Smooth muscle cell (in vitro differentiated cells): ENCODE measurements around the gene SEPTIN14. TPM values are rescaled to one million over a fixed set of nuclear protein-coding genes. Genes with fewer than 3 reads are reported as not detected.
"Not testable (repeated sequence)": the region's sequence is repeated elsewhere in the genome, so short reads cannot be mapped to it uniquely, and the experiment has no call there.

Experiments used
- DNase-seq: peaks from one replicate; lab custom pipeline; 2025; ENCODE audit not compliant: unreplicated experiment; lab: John Stamatoyannopoulos, UW
- H2AFZ ChIP-seq: fragments of 200-600 bp; sonication (generic); 2 replicates; pipeline ENCODE4 v1.6.0; 2016; ENCODE audit warnings: antibody characterized with exemption, low read depth, mild to moderate bottlenecking
- H3F3A ChIP-seq: fragments of 200-600 bp; sonication (generic); 2 replicates; pipeline ENCODE4 v1.6.0; 2017; ENCODE audit warnings: antibody characterized with exemption, low read depth
- H3K27ac ChIP-seq: fragments of 200-600 bp; sonication (generic); 2 replicates; pipeline ENCODE4 v1.5.1; 2016; ENCODE audit warnings: low read depth, mild to moderate bottlenecking
- H3K27me3 ChIP-seq: fragments of 200-600 bp; sonication (generic); 2 replicates; pipeline ENCODE4 v1.6.1; 2016; ENCODE audit warnings: low read depth, mild to moderate bottlenecking
- H3K36me3 ChIP-seq: fragments of 200-600 bp; sonication (generic); 2 replicates; pipeline ENCODE4 v1.5.1; 2016; ENCODE audit warnings: low read depth
- H3K4me1 ChIP-seq: fragments of 200-600 bp; sonication (generic); 2 replicates; pipeline ENCODE4 v1.5.1; 2016; ENCODE audit warnings: low read depth
- H3K4me2 ChIP-seq: fragments of 200-600 bp; sonication (generic); 2 replicates; pipeline ENCODE4 v1.6.0; 2016; ENCODE audit warnings: mild to moderate bottlenecking
- H3K4me3 ChIP-seq: fragments of 200-600 bp; sonication (generic); 2 replicates; pipeline ENCODE4 v1.5.1; 2016; ENCODE audit warnings: mild to moderate bottlenecking
- H3K79me2 ChIP-seq: fragments of 200-600 bp; sonication (generic); 2 replicates; pipeline ENCODE4 v1.6.0; 2016; ENCODE audit warnings: low read depth, mild to moderate bottlenecking
- H3K9ac ChIP-seq: fragments of 200-600 bp; sonication (generic); 2 replicates; pipeline ENCODE4 v1.6.0; 2016; ENCODE audit warnings: low read depth
- H3K9me3 ChIP-seq: fragments of 200-600 bp; sonication (generic); replicated peaks from 2 replicates; pipeline ENCODE4 v1.5.1; 2016; ENCODE audit warnings: low read depth
- H4K20me1 ChIP-seq: fragments of 200-600 bp; sonication (generic); 2 replicates; pipeline ENCODE4 v1.6.0; 2016; ENCODE audit warnings: low read depth
- WGBS: methylation state at CpG from one replicate; pipeline ENCODE4 v1.1.7; 2016; ENCODE audit warnings: low lambda C conversion rate; 5-methylcytosine and 5-hydroxymethylcytosine counted together
- polyA plus RNA-seq: library from polyadenylated mRNA; unstranded; fragments of >200 nt; fragmentation: Nextera tagmentation; extraction: Ambion mirVana; gene quantifications from 2 replicates; pipeline ENCODE4 v1.2.1, GENCODE V29; 2016
- total RNA-seq: library from RNA; depleted of rRNA; stranded (reverse); fragments of >200 nt; gene quantifications from 2 replicates; pipeline ENCODE4 v1.2.3, GENCODE V29; 2014
- TF ChIP-seq, protein P1 (sequence below): fragments of 200-600 bp; sonication (generic); IDR thresholded peaks from 2 replicates; pipeline ENCODE4 v1.5.1; 2017; ENCODE audit warnings: borderline replicate concordance, mild to moderate bottlenecking, antibody characterized with exemption; ENCODE audit not compliant: insufficient read depth, poor library complexity, severe bottlenecking

Gene SEPTIN14
- total and polyA plus RNA-seq, 2 experiments from 2014 or later, result not detected

DNA sequence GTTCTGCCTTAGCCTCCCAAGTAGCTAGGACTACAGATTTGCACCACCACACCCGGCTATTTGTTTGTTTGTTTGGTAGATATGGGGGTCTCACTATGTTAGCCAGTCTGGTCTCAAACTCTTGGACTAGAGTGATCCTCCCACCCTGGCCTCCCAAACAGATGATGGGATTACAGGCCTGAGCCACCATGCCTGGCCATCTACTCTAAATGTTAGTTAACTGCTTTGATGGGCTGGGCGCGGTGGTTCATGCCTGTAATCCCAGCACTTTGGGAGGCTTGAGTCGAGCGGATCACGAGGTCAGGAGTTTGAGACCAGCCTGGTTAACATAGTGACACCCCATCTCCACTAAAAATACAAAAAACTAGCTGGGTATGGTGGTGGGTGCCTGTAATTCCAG is 74.8 kb downstream of the SEPTIN14 start:
- TF ChIP-seq, protein P1, sequence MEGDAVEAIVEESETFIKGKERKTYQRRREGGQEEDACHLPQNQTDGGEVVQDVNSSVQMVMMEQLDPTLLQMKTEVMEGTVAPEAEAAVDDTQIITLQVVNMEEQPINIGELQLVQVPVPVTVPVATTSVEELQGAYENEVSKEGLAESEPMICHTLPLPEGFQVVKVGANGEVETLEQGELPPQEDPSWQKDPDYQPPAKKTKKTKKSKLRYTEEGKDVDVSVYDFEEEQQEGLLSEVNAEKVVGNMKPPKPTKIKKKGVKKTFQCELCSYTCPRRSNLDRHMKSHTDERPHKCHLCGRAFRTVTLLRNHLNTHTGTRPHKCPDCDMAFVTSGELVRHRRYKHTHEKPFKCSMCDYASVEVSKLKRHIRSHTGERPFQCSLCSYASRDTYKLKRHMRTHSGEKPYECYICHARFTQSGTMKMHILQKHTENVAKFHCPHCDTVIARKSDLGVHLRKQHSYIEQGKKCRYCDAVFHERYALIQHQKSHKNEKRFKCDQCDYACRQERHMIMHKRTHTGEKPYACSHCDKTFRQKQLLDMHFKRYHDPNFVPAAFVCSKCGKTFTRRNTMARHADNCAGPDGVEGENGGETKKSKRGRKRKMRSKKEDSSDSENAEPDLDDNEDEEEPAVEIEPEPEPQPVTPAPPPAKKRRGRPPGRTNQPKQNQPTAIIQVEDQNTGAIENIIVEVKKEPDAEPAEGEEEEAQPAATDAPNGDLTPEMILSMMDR, result no peak
- H2AFZ ChIP-seq, result no peak overlapping the region
- 89% methylated on average over 6 of the region's 6 CpGs for WGBS
- H3K9ac ChIP-seq, result no peak overlapping the region
- H3K9me3 ChIP-seq, result peaks cover 4% of the 10 kb centered on the region
- no peak overlapping the region for H3K27ac ChIP-seq
- no peaks in the 10 kb centered on the region for H3K4me1 ChIP-seq
- H3K27me3 ChIP-seq, result no peaks in the 10 kb centered on the region
- DNase-seq, result no peak
- H4K20me1 ChIP-seq, result no peaks in the 10 kb centered on the region
- H3K79me2 ChIP-seq, result no peaks in the 10 kb centered on the region
- no peak overlapping the region for H3K4me2 ChIP-seq
- H3K4me3 ChIP-seq, result no peak overlapping the region
- no peaks in the 10 kb centered on the region for H3K36me3 ChIP-seq
- no peaks in the 10 kb centered on the region for H3F3A ChIP-seq

DNA sequence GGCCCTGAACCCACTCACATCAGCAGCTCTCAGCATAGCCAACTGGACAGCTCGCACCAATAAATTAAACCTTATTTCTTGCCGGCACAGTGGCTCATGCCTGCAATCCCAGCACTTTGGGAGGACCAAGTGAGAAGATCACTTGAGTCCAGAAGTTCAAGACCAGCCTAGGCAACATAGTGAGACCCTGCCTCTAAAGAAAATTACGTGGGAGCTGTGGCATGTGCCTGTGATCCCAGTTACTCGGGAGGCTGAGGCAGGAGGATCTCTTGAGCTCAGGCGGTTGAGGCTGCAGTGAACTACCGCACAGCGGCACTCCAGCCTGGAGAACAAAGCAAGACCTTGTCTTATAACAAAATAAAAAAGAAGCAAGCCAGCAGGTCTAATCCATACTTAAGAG is 75.7 kb downstream of the SEPTIN14 start:
- H3K4me2 ChIP-seq, result no peak overlapping the region
- H3F3A ChIP-seq, result no peaks in the 10 kb centered on the region
- WGBS, result 79% methylated on average over 7 of the region's 7 CpGs
- no peak overlapping the region for H3K4me3 ChIP-seq
- TF ChIP-seq, protein P1, result no peak
- H3K9me3 ChIP-seq, result peaks cover 4% of the 10 kb centered on the region
- H4K20me1 ChIP-seq, result no peaks in the 10 kb centered on the region
- H2AFZ ChIP-seq, result no peak overlapping the region
- H3K36me3 ChIP-seq, result no peaks in the 10 kb centered on the region
- H3K27ac ChIP-seq, result no peak overlapping the region
- no peak for DNase-seq
- no peaks in the 10 kb centered on the region for H3K4me1 ChIP-seq
- H3K27me3 ChIP-seq, result no peaks in the 10 kb centered on the region
- H3K79me2 ChIP-seq, result no peaks in the 10 kb centered on the region
- no peak overlapping the region for H3K9ac ChIP-seq

DNA sequence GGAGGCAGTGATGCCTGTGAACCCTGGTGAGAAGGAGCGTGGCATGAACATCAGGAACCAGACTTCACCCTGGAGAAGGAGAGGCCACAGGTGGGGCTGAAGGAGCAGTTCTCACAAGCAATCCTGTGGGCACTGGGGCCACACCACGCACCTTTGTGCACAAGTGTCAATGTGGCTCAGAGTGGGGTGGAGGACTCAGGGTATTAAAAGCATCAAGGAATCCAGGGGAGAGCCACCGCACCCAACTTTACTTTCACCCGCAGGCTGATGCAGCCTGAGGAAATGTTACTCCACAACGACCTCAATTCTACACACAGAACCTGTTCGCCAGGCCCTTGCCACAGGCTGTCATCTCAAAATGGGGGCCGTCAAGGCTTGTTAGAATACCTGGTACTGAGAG is 77.1 kb downstream of the SEPTIN14 start:
- H2AFZ ChIP-seq, H3K9ac ChIP-seq, H3K4me3 ChIP-seq, H3K36me3 ChIP-seq, H3K79me2 ChIP-seq, H3K27me3 ChIP-seq, H3K27ac ChIP-seq, H3F3A ChIP-seq, DNase-seq, H3K9me3 ChIP-seq, H3K4me2 ChIP-seq, H4K20me1 ChIP-seq, H3K4me1 ChIP-seq: not testable (repeated sequence)
- WGBS, result 87% methylated on average over 7 of the region's 7 CpGs

DNA sequence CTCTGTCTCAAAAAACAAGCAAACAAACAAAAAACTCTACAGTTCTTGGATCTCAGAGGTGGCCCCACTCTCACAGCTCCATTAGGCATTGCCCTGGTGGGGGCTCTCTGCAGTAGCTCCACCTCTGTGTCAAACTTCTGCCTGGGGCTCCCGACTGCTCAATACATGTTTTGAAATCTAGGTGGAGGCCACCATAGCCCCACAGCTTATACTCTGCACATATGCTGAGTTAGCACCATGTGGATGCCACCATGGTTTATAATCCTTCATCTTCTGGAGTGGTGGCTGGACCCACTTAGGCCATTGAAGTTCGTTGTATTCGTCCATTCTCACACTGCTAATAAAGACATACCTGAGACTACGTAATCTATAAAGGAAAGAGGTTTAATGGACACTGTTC is 78.4 kb downstream of the SEPTIN14 start:
- Histone ChIP-seq H3K9ac (no peak overlapping the region), H3K4me3 (no peak overlapping the region), H4K20me1 (no peaks in the 10 kb centered on the region), H3K4me2 (no peak overlapping the region), H3K27ac (no peak overlapping the region), H3K36me3 (no peaks in the 10 kb centered on the region), H3K79me2 (no peaks in the 10 kb centered on the region), H3F3A (no peaks in the 10 kb centered on the region), H3K27me3 (no peaks in the 10 kb centered on the region), H3K9me3 (peaks cover 4% of the 10 kb centered on the region), H2AFZ (no peak overlapping the region), H3K4me1 (no peaks in the 10 kb centered on the region)
- 59% methylated on average over 4 of the region's 4 CpGs for WGBS
- no peak for DNase-seq
- TF ChIP-seq, protein P1, result no peak
